Stimulated activated CD4-positive, alpha-beta T cell treated with anti-CD3 and anti-CD28 coated beads, Interleukin-4, amount 100 ng/mL, for 1 hour (primary cell): Measurements from ENCODE around the gene RTF2.
A peak's percentile ranks its signal among the peaks of the same experiment; 100 is the strongest.

Source experiments
- DNase-seq: peaks from one replicate; pipeline ENCODE4 v3.0.0-alpha.2; 2020

Gene RTF2

DNA sequence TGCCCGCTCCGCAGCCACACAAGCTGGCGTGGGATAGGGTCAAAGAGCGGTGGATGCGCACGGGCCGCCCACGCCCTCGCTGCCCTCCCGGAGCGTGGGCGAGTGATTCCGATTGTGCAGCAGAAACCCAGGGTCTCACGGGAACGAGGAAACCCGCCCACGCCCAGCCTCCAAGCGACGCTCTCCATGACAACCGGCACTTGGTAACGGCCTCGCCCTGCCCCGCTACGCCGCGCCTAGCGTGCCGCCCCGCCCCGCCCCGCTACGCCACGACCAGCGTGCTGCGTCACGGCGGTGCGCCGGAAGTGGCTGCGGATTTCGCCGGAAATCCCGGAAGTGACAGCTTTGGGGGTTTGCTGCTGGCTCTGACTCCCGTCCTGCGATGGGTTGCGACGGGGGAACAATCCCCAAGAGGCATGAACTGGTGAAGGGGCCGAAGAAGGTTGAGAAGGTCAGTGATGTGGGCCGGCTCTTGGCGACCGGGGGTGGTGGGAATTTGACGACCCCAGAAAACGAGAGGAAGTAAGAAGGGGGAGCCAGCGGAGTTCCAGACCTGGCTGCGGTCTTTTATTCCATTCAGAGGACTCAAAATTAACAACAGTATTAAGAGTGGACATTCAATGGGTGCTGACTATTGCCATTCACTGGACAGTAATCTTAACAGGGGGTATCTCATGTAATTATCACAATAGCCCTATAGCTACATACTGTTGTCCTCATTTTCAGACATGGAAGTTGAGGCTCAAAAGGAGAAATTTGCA is at the start of gene RTF2:
Gene RTF2 (plus strand): TSS at position 312 of the 761 bp plus-strand sequence. CDS start 71 bp downstream, at position 383.
- peak; percentile 96 for DNase-seq

- no peak for DNase-seq
Observed at GRCh38 chr20:56420028-56420427, 48.4 kb upstream of the RTF2 start.

DNA sequence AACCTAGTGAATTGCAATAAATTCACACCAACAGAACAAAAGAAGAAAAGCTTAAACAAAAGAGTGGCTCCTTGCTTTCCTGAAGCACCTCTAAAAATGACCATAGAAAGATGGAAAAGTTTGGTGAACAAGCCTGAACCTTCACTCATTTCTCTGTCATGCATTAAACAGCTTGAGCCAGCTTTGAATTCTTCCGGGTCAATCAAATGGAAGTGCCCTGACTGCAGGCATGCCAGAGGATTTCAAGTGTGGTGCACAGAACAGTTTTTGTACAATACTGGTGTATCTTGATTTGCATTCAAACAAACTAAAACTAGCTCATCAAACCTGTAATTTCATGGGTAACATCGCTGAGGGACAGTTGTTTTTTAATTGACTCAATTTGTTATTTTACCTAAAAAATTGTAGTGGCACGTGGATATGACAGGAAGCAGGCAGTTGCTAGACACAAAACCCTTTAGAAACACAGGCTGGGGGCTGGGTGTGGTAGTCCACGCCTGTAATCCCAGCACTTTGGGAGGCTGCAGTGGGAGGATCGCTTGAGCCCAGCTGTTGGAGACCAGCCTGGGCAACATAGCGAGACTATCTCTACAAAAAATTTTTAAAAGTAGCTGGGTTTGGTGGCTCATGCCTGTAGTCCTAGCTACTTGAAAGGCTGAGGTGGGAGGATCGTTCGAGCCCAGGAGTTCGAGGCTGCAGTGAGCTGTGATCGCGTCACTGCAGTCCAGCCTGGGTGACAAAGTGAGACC is 47.3 kb upstream of the RTF2 start:
- DNase-seq, result no peak

- no peak for DNase-seq
Observed at GRCh38 chr20:56422076-56422823, 46.2 kb upstream of the RTF2 start.

- no peak for DNase-seq
Observed at GRCh38 chr20:56422824-56423189, 45.6 kb upstream of the RTF2 start.

DNA sequence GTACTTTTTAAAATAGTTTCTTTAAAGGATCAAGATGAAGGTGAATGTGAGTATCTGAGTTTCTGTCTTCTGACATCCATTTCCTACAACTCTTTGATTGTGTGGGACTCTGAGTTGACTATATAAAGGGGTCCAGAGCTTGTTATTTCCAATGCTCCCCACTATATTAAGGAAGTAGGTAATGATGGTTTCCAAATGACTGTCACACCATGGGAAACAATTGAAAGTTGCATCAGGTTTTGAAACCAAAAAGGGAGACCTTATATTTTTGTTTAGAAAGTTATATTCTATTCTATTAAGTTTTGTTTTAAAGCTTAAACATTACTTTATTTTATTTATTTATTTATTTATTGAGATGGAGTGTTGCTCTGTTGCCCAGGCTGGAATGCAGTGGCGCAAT is 45.2 kb upstream of the RTF2 start:
- DNase-seq, result no peak

DNA sequence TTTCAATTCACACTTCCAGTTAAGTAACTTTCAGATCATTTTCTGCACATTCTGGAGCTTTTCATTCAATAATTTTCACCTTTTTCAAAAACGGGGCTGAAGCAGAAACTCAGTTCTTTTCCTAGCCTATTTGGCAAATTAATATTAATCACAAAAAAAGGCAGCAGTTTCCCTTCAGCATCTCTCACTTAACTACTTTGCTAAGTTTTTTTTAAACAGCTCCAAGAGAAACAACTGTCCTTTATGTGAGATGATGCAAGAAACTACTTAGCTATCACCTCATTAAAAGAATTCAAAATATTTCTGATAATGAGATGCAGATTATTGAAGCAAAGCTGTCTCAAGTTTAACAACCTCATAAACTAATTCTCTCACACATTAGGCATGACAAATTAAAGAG is 44.5 kb upstream of the RTF2 start:
- no peak for DNase-seq

DNA sequence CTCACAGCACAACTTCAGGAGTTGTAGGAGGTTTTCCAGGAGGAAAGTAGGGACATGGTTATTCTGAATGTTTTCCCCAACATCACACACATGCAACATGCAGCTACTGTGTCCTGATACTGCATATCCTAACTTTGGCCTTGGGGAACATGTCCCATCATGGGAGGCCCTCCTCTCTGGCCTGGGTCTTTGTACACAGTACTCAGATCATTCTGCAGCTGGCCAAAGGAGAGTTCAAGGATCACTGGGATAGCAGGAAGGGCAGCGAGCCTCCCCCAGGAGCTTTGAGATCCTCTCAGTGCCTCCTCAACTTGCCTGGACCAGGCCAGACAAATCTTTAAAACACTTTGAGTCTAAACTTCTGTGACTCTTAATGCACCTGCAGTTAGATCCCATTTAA is 43.5 kb upstream of the RTF2 start:
- DNase-seq, result no peak

- DNase-seq, result no peak
Observed at GRCh38 chr20:56426026-56426425, 42.4 kb upstream of the RTF2 start.

- DNase-seq, result no peak
Observed at GRCh38 chr20:56426926-56427325, 41.5 kb upstream of the RTF2 start.

GRCh38 chr20:56427797-56428196 is 40.6 kb upstream of the RTF2 start:
- no peak for DNase-seq

- no peak for DNase-seq
Observed at GRCh38 chr20:56428410-56428809, 40.0 kb upstream of the RTF2 start.

GRCh38 chr20:56428881-56429280 is 39.5 kb upstream of the RTF2 start:
- DNase-seq, result no peak

- DNase-seq, result peak; percentile 62
Observed at GRCh38 chr20:56429502-56429901, 38.9 kb upstream of the RTF2 start.

GRCh38 chr20:56429941-56430340 is 38.5 kb upstream of the RTF2 start:
- no peak for DNase-seq

DNA sequence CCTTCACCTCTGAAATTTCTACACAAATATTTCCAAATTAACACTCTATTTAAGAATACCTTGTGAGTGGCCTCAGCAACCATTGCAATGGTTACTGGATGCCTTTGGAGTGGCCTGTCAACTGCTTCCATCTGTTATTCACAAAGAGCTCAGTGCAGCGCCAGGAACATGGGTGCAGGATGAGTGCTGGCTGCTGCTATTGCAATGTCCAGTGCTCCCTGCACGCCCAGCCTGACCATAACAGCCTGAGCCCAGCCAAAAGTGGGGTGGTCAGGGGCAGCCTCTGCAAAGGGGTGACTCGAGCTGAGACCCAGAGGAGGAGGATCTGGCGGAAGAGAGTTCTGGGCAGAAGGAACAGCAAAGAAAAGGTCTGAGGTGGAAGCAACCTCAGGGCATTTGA is 38.0 kb upstream of the RTF2 start:
- DNase-seq, result no peak

GRCh38 chr20:56430957-56431356 is 37.5 kb upstream of the RTF2 start:
- DNase-seq, result no peak

- DNase-seq, result no peak
Observed at GRCh38 chr20:56431471-56431870, 37.0 kb upstream of the RTF2 start.

DNA sequence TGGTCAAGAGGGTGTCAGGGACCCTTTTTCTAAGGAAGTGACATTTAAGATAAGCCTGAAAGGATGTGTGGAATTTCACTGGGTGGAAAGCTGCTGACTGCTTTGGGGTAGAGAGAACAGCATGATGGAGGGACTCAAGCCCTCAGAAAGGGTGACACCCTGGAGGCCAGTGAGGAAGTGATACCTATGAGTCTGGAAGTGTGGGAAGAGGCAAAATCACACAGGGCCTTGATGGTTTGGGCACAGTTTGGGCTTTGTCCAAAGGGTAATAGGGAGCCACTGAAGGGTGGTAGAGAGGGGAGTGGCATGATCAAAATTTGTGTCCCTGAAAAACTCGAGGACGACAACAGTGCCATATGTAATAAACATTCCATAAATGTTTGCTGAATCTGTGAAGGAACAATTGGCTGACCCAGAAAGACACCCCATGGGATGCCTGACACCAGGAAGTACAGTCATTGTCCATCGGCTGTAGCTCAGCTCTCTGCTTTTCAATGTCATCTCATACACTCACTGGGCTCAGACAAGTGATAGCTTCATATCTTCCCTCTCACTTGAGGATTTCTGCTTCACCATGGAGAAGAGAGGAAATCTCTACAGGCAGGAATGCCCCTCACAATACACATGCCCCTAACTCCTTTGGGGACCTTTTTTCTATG is 35.1 kb upstream of the RTF2 start:
- no peak for DNase-seq

- DNase-seq, result no peak
Observed at GRCh38 chr20:56433880-56434255, 34.6 kb upstream of the RTF2 start.

DNA sequence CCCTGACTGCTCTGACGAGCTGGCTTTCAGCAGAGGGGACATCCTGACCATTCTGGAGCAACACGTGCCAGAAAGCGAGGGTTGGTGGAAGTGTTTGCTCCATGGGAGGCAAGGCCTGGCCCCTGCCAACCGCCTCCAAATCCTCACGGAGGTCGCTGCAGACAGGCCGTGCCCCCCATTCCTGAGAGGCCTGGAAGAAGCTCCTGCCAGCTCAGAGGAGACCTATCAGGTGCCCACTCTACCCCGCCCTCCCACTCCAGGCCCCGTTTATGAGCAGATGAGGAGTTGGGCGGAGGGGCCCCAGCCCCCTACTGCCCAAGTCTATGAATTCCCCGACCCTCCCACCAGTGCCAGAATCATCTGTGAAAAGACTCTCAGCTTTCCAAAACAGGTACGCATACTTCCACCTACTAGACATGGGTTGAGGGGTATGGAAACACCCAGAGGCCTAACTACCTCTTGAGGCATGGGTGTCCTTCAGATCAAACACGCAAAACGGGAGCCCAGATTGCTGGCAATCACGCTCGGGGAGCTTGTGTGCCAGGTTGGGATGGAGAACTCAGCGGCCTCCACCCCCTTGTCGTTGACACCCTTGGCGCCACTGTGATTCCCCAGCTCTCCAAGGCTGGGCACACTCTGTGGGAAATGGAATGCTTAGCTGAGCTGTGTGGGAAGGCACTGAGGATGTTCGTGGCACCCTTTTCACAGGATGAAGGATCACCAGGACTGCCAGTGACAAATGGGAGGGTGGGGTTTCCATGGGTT is 31.0 kb upstream of the RTF2 start:
- no peak for DNase-seq

DNA sequence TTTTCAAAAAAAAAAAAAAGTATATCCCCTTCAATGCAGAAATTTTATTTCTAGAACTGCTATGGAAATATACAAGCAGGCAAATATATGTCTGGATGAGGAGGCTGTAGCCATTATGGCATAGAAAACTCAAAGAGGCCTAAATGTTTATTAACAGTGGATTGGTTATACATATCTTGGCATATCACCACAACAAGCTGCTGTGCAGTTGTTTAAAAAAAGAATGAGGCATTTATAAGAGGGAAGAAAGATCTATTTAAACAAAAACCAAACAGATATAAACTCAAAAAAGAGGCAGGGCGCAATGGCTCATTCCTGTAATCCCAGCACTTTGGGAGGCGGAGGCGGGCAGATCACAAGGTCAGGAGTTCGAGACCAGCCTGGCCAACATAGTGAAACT is 30.1 kb upstream of the RTF2 start:
- DNase-seq, result no peak
